ENCODE measurements around the gene CPA3. TPM values are rescaled to one million over a fixed set of nuclear protein-coding genes. Genes with fewer than 3 reads are reported as not detected.

CPA3 gene
- total RNA-seq, 1 donor from 2014 or later, result not detected

DNA sequence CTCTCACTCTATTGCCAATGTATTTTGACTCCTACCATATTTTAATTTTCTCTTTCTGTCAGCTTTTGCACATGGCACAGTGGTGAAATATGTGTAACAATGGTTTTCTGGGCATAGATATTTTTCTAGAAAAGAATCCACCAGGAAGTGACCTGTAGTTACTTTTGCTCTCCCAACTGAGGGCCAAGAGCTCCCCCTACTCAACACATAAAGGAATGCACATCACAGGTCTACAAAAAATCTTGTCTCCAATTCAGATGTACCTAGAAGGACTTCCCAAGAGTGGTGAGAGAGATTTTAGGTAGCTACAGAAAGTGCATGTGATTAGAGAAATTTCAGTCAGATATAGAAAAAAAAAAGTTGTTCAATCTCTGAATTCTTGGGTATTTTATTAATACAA, 15.6 kb downstream of the CPA3 start:
- H3K4me3 Mint-ChIP-seq (ENCODE audit: low read depth), result no peak overlapping the region
- H3K4me1 Mint-ChIP-seq (ENCODE audit: low read depth), result no peaks in the 10 kb centered on the region
- no peak overlapping the region for H3K27ac Mint-ChIP-seq
- no peak for DNase-seq (ENCODE audit: low spot score, unreplicated experiment)
- H3K36me3 Mint-ChIP-seq (ENCODE audit: insufficient read depth), result no peaks in the 10 kb centered on the region
- no peaks in the 10 kb centered on the region for H3K27me3 Mint-ChIP-seq
- TF ChIP-seq, protein P1, sequence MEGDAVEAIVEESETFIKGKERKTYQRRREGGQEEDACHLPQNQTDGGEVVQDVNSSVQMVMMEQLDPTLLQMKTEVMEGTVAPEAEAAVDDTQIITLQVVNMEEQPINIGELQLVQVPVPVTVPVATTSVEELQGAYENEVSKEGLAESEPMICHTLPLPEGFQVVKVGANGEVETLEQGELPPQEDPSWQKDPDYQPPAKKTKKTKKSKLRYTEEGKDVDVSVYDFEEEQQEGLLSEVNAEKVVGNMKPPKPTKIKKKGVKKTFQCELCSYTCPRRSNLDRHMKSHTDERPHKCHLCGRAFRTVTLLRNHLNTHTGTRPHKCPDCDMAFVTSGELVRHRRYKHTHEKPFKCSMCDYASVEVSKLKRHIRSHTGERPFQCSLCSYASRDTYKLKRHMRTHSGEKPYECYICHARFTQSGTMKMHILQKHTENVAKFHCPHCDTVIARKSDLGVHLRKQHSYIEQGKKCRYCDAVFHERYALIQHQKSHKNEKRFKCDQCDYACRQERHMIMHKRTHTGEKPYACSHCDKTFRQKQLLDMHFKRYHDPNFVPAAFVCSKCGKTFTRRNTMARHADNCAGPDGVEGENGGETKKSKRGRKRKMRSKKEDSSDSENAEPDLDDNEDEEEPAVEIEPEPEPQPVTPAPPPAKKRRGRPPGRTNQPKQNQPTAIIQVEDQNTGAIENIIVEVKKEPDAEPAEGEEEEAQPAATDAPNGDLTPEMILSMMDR (IDR thresholded peaks at IDR 0.05; ENCODE audit: unreplicated experiment), result peak; percentile 31
- H3K9me3 Mint-ChIP-seq (ENCODE audit: low read depth), result no peaks in the 10 kb centered on the region

DNA sequence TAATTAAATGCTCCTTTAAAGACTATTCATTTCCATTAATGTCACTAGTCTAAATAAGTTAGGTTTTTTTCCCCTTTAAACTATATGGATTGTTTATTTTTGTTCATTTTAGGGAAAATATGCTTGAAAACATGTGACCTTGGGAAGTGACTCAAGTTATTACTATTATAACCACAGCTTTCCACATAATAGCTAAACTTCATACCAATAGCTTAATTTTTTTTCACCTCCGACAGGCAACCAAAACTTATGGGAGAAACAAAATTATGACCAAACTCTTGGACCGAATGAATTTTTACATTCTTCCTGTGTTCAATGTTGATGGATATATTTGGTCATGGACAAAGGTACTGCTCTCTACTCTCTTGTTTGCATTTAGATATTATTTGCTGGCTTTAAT, 16.2 kb downstream of the CPA3 start:
- no peaks in the 10 kb centered on the region for H3K4me1 Mint-ChIP-seq (ENCODE audit: low read depth)
- TF ChIP-seq, protein P1 (IDR thresholded peaks at IDR 0.05; ENCODE audit: unreplicated experiment), result no peak
- no peaks in the 10 kb centered on the region for H3K9me3 Mint-ChIP-seq (ENCODE audit: low read depth)
- no peak overlapping the region for H3K4me3 Mint-ChIP-seq (ENCODE audit: low read depth)
- H3K27me3 Mint-ChIP-seq, result no peaks in the 10 kb centered on the region
- no peaks in the 10 kb centered on the region for H3K36me3 Mint-ChIP-seq (ENCODE audit: insufficient read depth)
- H3K27ac Mint-ChIP-seq, result no peak overlapping the region
- DNase-seq (ENCODE audit: low spot score, unreplicated experiment), result no peak

DNA sequence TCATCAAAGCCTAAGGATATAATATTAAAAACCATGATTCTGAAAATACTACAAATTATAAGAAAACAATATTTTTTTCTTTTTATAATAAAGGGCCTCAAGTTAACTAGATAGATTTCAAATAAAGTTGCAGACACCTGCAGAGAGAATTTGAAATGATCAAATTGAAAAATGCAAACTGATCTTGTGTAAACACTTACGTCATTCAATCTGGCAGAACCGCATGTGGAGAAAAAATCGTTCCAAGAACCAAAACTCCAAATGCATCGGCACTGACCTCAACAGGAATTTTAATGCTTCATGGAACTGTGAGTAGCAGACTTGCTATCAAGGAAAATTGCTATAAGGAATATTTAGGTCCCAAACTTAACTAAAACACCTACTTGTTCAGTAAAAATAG, 17.2 kb downstream of the CPA3 start:
- TF ChIP-seq, protein P1 (IDR thresholded peaks at IDR 0.05; ENCODE audit: unreplicated experiment), result no peak
- Mint-ChIP-seq H3K27me3 (no peaks in the 10 kb centered on the region), H3K4me1 (ENCODE audit: low read depth) (no peaks in the 10 kb centered on the region)

DNA sequence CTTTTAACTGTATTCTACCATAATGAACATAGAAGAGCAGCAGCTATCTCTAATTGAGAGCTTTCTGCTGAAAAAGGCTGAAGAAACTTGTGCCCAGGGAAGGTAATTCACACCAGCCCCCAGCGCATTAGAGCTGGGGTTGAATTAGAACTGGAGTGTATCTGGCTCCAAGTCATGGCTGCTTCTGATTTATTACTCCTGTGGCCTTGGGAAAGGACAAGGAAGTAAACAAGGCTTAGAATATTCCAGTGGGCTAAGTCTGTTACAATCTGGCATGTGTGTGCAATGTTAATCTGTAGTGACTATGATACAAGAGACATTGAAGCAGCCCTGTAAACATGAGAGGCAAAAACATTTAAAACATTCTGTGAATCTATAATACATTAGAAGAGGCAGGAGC, 18.1 kb downstream of the CPA3 start:
- H3K36me3 Mint-ChIP-seq (ENCODE audit: insufficient read depth), result no peaks in the 10 kb centered on the region
- no peak for DNase-seq (ENCODE audit: low spot score, unreplicated experiment)

More for the DNA sequence above, 17.2 kb downstream of the CPA3 start:
- no peaks in the 10 kb centered on the region for H3K9me3 Mint-ChIP-seq (ENCODE audit: low read depth)
- no peak overlapping the region for H3K4me3 Mint-ChIP-seq (ENCODE audit: low read depth)
- no peak overlapping the region for H3K27ac Mint-ChIP-seq
- no peaks in the 10 kb centered on the region for H3K36me3 Mint-ChIP-seq (ENCODE audit: insufficient read depth)
- DNase-seq (ENCODE audit: low spot score, unreplicated experiment), result no peak

DNA sequence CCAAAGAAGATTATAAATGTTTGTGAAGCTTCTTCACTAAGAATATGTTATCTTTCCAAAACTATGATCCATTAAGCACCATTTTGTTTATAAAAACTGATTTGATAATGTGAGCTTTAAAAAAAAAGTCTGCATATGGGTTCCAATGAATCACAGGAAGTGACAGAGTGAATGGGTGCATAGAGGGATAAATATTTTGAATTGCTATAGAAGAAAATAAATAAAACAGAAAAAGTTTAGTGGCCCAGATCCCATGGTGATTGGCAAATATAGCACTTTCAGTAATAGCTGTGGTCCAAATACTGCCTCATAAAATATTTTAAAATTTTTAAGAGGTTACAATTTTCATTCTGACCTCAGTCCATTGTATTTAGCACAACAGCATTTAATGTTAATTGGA, 19.2 kb downstream of the CPA3 start:
- no peak overlapping the region for H3K4me3 Mint-ChIP-seq (ENCODE audit: low read depth)
- no peaks in the 10 kb centered on the region for H3K36me3 Mint-ChIP-seq (ENCODE audit: insufficient read depth)
- no peak overlapping the region for H3K27ac Mint-ChIP-seq
- no peaks in the 10 kb centered on the region for H3K9me3 Mint-ChIP-seq (ENCODE audit: low read depth)
- no peaks in the 10 kb centered on the region for H3K27me3 Mint-ChIP-seq
- no peak for DNase-seq (ENCODE audit: low spot score, unreplicated experiment)
- H3K4me1 Mint-ChIP-seq (ENCODE audit: low read depth), result no peaks in the 10 kb centered on the region
- TF ChIP-seq, protein P1 (IDR thresholded peaks at IDR 0.05; ENCODE audit: unreplicated experiment), result no peak

More for the DNA sequence above, 18.1 kb downstream of the CPA3 start:
- no peak overlapping the region for H3K4me3 Mint-ChIP-seq (ENCODE audit: low read depth)
- H3K9me3 Mint-ChIP-seq (ENCODE audit: low read depth), result no peaks in the 10 kb centered on the region
- H3K27ac Mint-ChIP-seq, result no peak overlapping the region
- no peaks in the 10 kb centered on the region for H3K27me3 Mint-ChIP-seq
- TF ChIP-seq, protein P1 (IDR thresholded peaks at IDR 0.05; ENCODE audit: unreplicated experiment), result no peak
- no peaks in the 10 kb centered on the region for H3K4me1 Mint-ChIP-seq (ENCODE audit: low read depth)

Measured in progenitor cell of endocrine pancreas (in vitro differentiated cells).